Measurements from ENCODE around the gene DTX3. TPM values are rescaled to one million over a fixed set of nuclear protein-coding genes. Genes with fewer than 3 reads are reported as not detected.

DTX3 gene
- total and polyA plus RNA-seq, 2 experiments from 2014 or later, result 22.8 to 46.6 TPM

- TF ChIP-seq EZH2phosphoT487 (IDR thresholded peaks at IDR 0.05; ENCODE audit: unreplicated experiment) (no peak), EZH2 (IDR thresholded peaks at IDR 0.05; ENCODE audit: low read depth, unreplicated experiment) (no peak), JUNB (IDR thresholded peaks at IDR 0.05; ENCODE audit: unreplicated experiment) (no peak), POLR2AphosphoS5 (IDR thresholded peaks at IDR 0.05; ENCODE audit: low read depth) (no peak), NANOG (IDR thresholded peaks at IDR 0.05; ENCODE audit: borderline replicate concordance) (no peak)
- TF ChIP-seq, protein P1, sequence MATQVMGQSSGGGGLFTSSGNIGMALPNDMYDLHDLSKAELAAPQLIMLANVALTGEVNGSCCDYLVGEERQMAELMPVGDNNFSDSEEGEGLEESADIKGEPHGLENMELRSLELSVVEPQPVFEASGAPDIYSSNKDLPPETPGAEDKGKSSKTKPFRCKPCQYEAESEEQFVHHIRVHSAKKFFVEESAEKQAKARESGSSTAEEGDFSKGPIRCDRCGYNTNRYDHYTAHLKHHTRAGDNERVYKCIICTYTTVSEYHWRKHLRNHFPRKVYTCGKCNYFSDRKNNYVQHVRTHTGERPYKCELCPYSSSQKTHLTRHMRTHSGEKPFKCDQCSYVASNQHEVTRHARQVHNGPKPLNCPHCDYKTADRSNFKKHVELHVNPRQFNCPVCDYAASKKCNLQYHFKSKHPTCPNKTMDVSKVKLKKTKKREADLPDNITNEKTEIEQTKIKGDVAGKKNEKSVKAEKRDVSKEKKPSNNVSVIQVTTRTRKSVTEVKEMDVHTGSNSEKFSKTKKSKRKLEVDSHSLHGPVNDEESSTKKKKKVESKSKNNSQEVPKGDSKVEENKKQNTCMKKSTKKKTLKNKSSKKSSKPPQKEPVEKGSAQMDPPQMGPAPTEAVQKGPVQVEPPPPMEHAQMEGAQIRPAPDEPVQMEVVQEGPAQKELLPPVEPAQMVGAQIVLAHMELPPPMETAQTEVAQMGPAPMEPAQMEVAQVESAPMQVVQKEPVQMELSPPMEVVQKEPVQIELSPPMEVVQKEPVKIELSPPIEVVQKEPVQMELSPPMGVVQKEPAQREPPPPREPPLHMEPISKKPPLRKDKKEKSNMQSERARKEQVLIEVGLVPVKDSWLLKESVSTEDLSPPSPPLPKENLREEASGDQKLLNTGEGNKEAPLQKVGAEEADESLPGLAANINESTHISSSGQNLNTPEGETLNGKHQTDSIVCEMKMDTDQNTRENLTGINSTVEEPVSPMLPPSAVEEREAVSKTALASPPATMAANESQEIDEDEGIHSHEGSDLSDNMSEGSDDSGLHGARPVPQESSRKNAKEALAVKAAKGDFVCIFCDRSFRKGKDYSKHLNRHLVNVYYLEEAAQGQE (IDR thresholded peaks at IDR 0.05; ENCODE audit: unreplicated experiment), result no peak
- TF ChIP-seq, protein P2, sequence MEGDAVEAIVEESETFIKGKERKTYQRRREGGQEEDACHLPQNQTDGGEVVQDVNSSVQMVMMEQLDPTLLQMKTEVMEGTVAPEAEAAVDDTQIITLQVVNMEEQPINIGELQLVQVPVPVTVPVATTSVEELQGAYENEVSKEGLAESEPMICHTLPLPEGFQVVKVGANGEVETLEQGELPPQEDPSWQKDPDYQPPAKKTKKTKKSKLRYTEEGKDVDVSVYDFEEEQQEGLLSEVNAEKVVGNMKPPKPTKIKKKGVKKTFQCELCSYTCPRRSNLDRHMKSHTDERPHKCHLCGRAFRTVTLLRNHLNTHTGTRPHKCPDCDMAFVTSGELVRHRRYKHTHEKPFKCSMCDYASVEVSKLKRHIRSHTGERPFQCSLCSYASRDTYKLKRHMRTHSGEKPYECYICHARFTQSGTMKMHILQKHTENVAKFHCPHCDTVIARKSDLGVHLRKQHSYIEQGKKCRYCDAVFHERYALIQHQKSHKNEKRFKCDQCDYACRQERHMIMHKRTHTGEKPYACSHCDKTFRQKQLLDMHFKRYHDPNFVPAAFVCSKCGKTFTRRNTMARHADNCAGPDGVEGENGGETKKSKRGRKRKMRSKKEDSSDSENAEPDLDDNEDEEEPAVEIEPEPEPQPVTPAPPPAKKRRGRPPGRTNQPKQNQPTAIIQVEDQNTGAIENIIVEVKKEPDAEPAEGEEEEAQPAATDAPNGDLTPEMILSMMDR (conservative IDR thresholded peaks at IDR 0.05; ENCODE audit: low read depth in 2 of 2), result no peak
Observed at GRCh38 chr12:57590479-57590863, 14.2 kb upstream of the DTX3 start (continued).

DNA sequence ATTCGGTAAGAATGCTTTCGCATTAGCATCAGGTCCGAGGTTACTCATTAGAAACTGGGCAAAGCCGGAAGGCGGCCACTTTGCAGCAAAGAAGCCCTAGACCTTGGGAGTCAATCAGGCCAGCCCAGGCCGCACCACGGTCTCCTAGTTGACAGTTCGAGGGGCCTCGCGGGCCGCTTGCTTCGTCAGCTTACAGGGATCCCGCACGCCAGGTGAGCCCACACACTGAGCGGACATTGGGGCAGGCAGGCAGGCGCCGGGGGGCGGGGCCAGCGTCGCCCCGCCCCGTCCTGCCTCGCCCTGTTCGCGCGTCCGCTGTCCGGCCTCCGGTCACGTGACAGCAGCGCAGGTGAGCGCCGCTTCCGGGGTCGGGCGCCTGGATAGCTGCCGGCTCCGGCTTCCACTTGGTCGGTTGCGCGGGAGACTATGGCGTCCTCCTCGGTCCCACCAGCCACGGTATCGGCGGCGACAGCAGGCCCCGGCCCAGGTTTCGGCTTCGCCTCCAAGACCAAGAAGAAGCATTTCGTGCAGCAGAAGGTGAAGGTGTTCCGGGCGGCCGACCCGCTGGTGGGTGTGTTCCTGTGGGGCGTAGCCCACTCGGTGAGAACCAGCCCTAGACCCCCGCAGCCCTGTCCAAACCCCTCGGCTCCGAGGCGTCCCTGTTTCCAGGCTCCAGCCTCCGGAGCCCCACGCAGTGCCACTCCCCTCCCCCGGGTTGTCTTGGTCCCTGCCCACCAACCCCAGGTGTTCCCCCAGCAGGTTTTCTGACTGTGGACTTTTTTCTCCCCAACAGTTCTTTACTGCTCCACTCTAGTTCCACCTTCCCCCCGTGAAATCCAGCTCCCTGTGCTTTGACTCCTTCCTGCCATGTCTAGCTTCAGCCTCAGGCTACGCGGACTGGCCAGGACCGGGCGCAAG lies 13.5 kb upstream of the DTX3 start, which contains the start of gene PIP4K2C:
TSS of gene PIP4K2C (plus strand) at position 329 of the 918 bp plus-strand sequence. CDS start at position 427, 98 bp downstream.
- peaks cover 10% of the 10 kb centered on the region for H3K36me3 Mint-ChIP-seq (ENCODE audit: low read depth)
- ATAC-seq (peak; percentile 93), DNase-seq (ENCODE audit: low spot score) (peak; percentile 94)
- Histone ChIP-seq H3K36me3 (ENCODE audit: insufficient read depth) (0 out of 2 replicates have a peak, but pooled peaks cover 6% of the 10 kb centered on the region), H2AFZ (peak within 1 kb of the TSS; percentile 89), H3K27me3 (ENCODE audit: insufficient read depth) (0 out of 2 replicates have a peak, but pooled peaks cover 8% of the 10 kb centered on the region), H3F3A (replicated peaks; ENCODE audit: low read depth) (peaks cover 11% of the 10 kb centered on the region), H3K4me2 (peak within 1 kb of the TSS; percentile 97), H3K4me1 (ENCODE audit: insufficient read depth) (peaks cover 13% of the 10 kb centered on the region), H3K4me3 (peak within 1 kb of the TSS; percentile 98), H3K27ac (ENCODE audit: low read depth) (peak within 1 kb of the TSS; percentile 81; the same call in 1 of the 2 replicates), H4K20me1 (replicated peaks; ENCODE audit: insufficient read depth) (peaks cover 4% of the 10 kb centered on the region), H3K79me2 (replicated peaks; ENCODE audit: insufficient read depth) (peaks cover 22% of the 10 kb centered on the region), H3K9me2 (ENCODE audit: insufficient read depth) (no peaks in the 10 kb centered on the region)
- peak within 1 kb of the TSS; percentile 72 for H3K27ac Mint-ChIP-seq
- peak within 1 kb of the TSS; percentile 92 for H3K4me3 Mint-ChIP-seq
- H3K4me1 Mint-ChIP-seq, result peaks cover 14% of the 10 kb centered on the region
- no peaks in the 10 kb centered on the region for H3K9me3 Mint-ChIP-seq
- H3K27me3 Mint-ChIP-seq (ENCODE audit: insufficient read depth, low read depth, poor library complexity), result peaks cover 17% of the 10 kb centered on the region
- TF ChIP-seq, protein P3, sequence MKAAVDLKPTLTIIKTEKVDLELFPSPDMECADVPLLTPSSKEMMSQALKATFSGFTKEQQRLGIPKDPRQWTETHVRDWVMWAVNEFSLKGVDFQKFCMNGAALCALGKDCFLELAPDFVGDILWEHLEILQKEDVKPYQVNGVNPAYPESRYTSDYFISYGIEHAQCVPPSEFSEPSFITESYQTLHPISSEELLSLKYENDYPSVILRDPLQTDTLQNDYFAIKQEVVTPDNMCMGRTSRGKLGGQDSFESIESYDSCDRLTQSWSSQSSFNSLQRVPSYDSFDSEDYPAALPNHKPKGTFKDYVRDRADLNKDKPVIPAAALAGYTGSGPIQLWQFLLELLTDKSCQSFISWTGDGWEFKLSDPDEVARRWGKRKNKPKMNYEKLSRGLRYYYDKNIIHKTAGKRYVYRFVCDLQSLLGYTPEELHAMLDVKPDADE (IDR thresholded peaks at IDR 0.05), result peak; percentile 59
- TF ChIP-seq, protein P4, sequence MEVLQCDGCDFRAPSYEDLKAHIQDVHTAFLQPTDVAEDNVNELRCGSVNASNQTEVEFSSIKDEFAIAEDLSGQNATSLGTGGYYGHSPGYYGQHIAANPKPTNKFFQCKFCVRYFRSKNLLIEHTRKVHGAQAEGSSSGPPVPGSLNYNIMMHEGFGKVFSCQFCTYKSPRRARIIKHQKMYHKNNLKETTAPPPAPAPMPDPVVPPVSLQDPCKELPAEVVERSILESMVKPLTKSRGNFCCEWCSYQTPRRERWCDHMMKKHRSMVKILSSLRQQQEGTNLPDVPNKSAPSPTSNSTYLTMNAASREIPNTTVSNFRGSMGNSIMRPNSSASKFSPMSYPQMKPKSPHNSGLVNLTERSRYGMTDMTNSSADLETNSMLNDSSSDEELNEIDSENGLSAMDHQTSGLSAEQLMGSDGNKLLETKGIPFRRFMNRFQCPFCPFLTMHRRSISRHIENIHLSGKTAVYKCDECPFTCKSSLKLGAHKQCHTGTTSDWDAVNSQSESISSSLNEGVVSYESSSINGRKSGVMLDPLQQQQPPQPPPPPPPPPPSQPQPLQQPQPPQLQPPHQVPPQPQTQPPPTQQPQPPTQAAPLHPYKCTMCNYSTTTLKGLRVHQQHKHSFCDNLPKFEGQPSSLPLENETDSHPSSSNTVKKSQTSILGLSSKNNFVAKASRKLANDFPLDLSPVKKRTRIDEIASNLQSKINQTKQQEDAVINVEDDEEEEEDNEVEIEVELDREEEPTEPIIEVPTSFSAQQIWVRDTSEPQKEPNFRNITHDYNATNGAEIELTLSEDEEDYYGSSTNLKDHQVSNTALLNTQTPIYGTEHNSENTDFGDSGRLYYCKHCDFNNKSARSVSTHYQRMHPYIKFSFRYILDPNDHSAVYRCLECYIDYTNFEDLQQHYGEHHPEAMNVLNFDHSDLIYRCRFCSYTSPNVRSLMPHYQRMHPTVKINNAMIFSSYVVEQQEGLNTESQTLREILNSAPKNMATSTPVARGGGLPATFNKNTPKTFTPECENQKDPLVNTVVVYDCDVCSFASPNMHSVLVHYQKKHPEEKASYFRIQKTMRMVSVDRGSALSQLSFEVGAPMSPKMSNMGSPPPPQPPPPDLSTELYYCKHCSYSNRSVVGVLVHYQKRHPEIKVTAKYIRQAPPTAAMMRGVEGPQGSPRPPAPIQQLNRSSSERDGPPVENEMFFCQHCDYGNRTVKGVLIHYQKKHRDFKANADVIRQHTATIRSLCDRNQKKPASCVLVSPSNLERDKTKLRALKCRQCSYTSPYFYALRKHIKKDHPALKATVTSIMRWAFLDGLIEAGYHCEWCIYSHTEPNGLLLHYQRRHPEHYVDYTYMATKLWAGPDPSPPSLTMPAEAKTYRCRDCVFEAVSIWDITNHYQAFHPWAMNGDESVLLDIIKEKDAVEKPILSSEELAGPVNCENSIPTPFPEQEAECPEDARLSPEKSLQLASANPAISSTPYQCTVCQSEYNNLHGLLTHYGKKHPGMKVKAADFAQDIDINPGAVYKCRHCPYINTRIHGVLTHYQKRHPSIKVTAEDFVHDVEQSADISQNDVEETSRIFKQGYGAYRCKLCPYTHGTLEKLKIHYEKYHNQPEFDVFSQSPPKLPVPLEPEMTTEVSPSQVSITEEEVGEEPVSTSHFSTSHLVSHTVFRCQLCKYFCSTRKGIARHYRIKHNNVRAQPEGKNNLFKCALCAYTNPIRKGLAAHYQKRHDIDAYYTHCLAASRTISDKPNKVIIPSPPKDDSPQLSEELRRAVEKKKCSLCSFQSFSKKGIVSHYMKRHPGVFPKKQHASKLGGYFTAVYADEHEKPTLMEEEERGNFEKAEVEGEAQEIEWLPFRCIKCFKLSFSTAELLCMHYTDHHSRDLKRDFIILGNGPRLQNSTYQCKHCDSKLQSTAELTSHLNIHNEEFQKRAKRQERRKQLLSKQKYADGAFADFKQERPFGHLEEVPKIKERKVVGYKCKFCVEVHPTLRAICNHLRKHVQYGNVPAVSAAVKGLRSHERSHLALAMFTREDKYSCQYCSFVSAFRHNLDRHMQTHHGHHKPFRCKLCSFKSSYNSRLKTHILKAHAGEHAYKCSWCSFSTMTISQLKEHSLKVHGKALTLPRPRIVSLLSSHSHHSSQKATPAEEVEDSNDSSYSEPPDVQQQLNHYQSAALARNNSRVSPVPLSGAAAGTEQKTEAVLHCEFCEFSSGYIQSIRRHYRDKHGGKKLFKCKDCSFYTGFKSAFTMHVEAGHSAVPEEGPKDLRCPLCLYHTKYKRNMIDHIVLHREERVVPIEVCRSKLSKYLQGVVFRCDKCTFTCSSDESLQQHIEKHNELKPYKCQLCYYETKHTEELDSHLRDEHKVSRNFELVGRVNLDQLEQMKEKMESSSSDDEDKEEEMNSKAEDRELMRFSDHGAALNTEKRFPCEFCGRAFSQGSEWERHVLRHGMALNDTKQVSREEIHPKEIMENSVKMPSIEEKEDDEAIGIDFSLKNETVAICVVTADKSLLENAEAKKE (CRISPR knock-in tag; IDR thresholded peaks at IDR 0.05), result no peak
- TF ChIP-seq ZNF331 (CRISPR knock-in tag; IDR thresholded peaks at IDR 0.05; ENCODE audit: low read depth) (no peak), CREB1 (CRISPR knock-in tag; IDR thresholded peaks at IDR 0.05; ENCODE audit: low read depth) (peak; percentile 65)

All from GM23338 (cell line).